NCI-H146 treated with DMSO at 0.1 percent for 48 hours (cell line): ENCODE data around the gene SULT1A2.
"Not testable (repeated sequence)": the region's sequence is repeated elsewhere in the genome, so short reads cannot be mapped to it uniquely, and the experiment has no call there.

Source experiments
- DNase-seq: peaks from one replicate; lab custom pipeline; 2025; ENCODE audit not compliant: unreplicated experiment; lab: John Stamatoyannopoulos, UW

The SULT1A2 gene

DNA sequence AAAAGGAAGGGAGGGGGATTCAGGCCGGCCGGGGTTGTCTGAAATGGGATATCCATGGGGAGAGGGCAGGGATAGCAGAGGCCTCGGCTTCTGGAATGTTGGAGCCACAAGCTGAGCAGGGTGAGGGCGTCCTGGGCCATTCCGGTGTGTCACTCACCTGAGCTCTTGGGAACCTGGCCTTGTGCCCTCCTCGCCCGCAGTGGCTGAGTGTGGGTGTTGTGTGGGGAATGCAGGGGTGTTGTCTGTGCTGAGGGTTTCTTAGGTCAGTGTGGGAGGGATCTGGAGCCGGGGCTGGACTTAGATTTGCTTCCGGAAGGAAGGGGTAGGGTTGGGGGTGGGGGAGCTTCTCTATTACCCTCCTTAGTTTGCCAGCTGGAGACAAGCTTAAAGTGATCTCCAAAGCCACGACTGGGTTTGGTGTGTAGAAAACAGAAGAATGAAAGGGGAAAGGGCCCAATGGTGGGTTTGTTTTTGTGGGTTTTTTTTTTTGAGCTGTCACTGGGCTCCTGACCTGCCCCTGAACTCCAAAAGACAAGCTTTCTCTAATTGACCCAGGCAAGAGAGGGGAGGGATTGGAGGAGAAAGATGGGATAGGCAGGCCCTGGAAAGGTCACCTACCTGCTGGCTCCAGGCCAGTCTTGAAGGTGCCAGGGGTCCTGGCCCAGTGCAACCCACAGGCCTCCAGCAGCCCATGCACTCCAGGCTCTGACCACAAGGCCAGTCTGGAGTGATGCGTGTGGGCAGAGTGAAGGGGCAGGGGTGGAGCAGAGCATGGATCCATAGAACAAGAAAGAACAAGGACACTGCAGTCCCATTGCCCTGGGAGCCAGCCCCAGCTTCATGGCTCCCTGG is at the start of gene SULT1A2:
TSS of gene SULT1A2 (minus strand) at position 211 of the 852 bp plus-strand sequence. CDS start 1,120 bp downstream, outside the sequence.
- no peak for DNase-seq

GRCh38 chr16:28639959-28640358 is 43.1 kb upstream of the SULT1A2 start:
- not testable (repeated sequence) for DNase-seq

DNA sequence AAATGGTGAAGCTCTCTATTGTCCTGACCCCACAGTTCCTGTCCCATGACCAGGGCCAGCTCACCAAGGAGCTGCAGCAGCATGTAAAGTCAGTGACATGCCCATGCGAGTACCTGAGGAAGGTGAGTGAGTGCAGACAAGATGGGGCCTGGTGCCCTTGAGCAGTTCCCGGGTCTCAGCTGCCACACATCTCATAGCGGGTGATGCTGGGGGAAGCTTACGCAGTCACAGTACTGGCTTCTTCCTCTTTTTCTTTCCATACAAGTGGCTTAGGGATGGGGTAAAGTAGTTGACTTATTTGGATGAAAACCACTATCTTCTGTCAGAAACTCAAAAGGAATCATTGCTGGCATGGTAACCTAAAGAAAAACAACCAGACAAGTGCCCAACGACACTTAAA is 41.5 kb upstream of the SULT1A2 start:
- DNase-seq, result not testable (repeated sequence)

GRCh38 chr16:28637765-28638164 is 40.9 kb upstream of the SULT1A2 start, which contains the start of gene NPIPB8:
TSS of gene NPIPB8 (plus strand) at chr16:28638065. CDS start at chr16:28638361, 296 bp downstream.
- DNase-seq, result not testable (repeated sequence)

DNA sequence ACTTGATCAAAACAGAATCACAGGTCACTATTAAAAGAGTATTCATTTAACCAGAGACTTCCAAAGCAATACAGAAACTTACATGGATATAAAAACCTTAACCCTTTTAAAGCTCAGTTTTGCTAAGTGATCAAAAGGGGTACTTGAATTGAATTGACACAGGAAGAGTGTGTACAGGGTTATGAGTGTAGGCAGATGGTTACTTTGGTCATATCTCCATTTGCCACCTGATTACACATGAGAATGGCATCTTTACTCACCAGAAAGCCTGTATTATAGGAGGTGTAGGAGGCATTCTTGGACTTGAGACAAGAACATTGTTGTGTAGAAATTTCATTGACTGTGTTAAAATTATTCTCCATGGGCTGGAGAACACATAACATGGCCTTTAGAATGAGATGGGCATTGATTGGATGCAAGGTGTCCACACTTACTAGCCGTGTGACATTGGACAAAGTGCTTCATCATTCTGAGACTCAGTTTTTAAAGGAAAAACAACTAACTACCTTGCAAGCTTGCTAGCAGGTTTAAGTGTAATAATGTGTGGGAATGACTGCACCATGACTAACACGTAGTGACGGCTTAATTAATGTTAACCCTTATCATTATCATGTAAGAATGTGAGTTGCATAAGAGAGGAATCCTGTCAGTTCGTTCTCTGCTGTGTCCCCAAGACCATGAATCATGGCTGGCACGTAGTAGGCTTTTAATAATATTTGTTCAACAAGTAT is 39.4 kb upstream of the SULT1A2 start:
- DNase-seq, result not testable (repeated sequence)

DNA sequence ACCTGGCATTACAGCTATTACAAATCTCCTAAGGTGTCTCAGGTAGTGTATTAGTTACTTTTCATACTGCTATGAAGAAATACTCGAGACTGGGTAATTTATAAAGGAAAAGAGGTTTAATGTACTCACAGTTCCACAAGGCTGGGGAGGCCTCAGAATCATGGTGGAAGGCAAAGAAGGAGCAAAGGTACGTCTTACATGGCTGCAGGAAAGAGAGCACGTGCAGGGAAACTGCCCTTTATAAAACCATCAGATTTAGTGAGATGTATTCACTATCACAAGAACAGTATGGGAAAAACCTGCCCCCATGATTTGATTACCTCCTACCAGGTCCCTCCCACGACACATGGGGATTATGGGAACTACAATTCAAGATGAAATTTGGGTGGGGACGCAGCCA is 34.1 kb upstream of the SULT1A2 start:
- DNase-seq, result not testable (repeated sequence)

DNA sequence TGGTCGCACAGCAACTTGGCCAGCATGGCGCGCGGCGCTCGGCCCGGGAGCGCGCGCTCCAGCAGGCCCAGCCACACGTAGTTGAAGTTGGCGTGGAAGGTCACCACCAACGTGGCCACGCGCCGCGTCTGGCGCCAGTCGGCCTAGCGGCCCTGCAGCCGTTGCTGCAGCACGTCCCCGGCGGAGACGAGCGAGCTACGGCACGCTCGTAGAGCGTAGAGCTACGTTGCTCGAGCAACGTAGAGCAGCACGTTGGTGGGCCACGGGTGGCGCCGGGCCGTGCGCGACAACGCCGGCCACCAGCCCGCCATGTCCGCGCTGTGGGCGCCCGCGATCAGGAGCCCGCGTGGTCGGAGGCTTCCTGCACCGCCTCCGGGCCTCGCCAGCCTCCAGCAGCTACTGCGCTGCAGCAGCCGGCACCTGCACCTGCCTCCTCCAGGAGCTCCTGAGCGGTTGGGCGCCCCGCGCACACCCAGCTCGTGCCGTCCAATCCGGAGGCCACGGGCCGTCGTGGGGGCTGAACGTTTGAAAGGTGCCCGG is 26.4 kb upstream of the SULT1A2 start:
- DNase-seq, result peak; percentile 82

GRCh38 chr16:28622532-28623171 is 25.8 kb upstream of the SULT1A2 start:
- DNase-seq, result not testable (repeated sequence)

DNA sequence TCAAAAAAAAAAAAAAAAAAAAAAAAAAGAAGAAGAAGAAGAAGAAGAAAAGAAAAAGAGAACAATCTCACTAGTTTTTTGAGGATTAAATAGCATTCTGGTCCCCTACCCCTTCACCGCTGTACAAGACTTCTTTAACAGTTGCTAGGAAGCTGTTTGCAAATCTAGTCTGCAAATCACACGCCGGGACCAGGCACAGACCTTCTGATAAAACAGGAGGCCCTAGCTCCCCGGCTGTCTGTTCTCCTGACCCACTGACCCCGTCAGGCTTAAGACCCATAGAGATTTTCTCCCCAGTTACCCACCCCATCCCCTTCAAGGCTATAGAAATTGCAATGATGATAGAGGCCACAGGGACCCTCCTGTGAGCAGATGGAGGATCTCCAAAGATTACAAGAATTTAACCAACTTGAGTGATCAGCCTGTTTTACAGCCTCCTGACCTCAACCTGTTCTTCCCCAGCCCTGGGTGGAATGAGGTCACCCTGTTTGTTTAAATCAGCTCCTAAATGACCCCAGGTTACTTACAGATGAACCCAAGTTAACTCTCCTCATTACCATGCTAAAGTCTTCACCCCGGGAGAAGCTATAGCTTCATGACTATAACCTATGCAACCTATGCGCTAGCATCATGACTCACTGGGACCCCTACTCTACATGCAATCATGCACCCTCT is 24.8 kb upstream of the SULT1A2 start:
- DNase-seq, result no peak

- DNase-seq, result not testable (repeated sequence)
Measured at GRCh38 chr16:28620316-28620715, 23.5 kb upstream of the SULT1A2 start.

DNA sequence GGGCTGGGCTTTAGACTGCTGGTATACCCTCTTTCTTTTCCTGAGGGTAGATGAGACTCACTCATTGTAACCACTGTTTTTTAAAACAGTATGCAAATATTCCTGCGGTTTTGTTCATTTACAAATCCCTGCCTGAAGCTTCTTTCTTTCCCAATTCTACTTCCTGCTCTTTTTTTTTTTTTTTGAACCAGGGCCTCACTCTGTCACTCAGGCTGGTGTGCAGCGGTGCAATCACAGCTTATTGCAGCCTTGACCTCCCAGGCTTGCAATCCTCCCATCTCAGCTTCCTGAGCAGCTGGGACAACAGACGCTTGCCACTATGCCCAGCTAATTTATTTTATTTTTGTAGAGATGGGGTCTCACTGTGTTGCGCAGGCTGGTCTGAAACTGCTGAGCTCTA is 21.0 kb upstream of the SULT1A2 start:
- DNase-seq, result no peak

GRCh38 chr16:28616636-28617035 is 19.8 kb upstream of the SULT1A2 start:
- no peak for DNase-seq

- not testable (repeated sequence) for DNase-seq
Measured at GRCh38 chr16:28616224-28616577, 19.4 kb upstream of the SULT1A2 start.

DNA sequence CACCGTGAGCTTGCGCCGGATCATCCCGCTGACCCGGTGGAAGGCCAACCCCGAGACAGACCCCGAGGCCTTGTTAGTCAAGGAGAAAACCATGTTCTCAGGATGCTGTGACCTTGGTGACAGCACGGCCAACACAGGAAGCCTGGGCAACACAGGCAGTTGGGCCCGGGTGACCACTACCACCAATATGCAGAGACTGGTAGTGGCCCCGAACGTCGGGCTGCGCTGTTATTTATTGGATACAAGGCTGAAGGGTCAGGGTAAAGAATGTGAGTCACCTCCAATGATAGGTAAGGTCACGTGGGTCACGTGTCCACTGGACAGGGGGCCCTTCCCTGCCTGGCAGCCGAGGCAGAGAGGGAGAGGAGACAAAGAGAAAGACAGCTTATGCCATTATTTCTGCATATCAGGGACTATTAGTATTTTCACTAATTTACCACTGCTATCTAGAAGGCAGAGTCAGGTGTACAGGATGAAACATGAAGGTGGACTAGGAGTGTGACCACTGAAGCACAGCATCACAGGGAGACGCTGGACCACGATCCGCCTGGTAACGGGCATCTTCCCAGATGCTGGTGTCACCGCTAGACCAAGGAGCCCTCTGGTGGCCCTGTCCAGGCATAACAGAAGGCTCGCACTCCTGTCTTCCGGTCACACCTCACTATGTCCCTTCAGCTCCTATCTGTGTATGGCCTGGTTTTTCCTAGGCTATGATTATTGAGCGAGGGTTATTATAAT is 18.8 kb upstream of the SULT1A2 start:
- DNase-seq, result peak; percentile 69

GRCh38 chr16:28614561-28614960 is 17.7 kb upstream of the SULT1A2 start:
- not testable (repeated sequence) for DNase-seq

GRCh38 chr16:28613912-28614311 is 17.1 kb upstream of the SULT1A2 start:
- DNase-seq, result not testable (repeated sequence)

- DNase-seq, result not testable (repeated sequence)
Measured at GRCh38 chr16:28612359-28613280, 15.8 kb upstream of the SULT1A2 start.

GRCh38 chr16:28610595-28611191 is 13.8 kb upstream of the SULT1A2 start:
- no peak for DNase-seq
